ENCODE data around the gene TNFRSF18.
"Not testable (repeated sequence)": the region's sequence is repeated elsewhere in the genome, so short reads cannot be mapped to it uniquely, and the experiment has no call there.

Gene TNFRSF18

DNA sequence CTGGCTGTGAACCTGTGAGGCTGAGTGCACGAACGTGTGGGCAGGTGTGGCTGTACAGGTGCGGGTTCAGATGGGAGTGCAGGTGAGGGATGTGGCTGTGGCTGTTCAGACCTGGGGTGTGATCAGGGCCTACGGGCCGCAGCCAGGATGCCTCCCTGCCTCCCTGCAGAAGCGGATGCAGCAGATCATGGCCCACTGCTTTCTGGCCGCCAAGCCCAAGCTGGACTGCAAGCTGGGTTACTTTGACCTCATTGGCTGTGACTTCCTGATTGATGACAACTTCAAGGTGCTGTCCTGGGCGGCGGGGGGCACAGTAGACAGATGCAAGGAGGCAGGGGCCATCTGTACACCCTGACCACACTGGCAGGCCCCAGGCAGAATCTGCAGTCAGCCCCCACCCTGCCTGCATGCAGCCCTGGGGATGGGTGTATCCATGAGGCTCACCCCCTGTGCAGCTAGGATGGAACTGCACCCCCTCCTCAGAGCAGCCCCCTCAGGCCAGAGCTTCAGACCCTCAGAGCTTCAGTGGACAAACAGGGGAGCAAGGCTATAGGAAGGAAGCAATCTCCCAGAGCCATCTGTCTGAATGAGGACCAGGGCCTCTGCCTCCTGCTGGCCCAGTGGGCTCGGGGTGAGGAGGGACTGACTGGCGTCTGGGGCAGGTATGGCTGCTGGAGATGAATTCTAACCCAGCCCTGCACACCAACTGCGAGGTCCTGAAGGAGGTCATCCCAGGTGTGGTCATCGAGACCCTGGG is 9.8 kb downstream of the TNFRSF18 start:
- no peak for DNase-seq

DNA sequence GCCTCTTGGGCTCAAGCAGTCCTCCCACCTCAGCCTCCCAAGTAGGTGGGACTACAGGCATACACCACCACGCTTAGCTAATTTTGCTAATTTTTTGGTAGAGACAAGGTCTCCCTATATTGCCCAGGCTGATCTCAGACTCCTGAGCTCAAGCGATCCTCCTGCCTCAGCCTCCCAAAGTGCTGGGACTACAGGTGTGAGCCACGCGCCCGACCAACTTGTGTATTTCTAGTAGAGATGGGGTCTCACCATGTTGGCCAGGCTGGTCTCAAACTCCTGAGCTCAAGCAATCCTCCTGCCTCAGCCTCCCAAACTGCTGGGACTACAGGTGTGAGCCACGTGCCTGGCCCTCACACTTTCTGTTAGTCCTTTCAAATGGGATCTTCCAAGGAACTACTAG is 10.7 kb downstream of the TNFRSF18 start:
- DNase-seq: not testable (repeated sequence)

DNA sequence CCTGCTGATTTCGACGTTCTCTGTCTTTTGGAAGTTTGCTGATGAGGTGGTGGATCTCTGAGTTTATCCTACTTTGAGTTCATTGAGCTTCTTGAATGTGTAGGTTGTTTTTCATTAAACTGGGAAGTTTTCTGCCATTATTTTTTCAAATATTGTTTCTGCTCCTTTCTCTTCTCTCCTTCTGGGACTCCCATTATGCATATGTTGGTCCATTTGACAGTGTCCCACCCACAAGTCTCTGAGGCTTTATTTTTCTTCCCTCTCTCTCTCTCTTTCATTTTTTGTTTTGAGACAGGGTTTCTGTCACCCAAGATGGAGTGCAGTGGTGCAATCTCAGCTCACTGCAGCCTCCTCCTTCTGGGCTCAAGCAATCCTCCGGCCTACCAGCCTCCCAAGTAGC is 11.7 kb downstream of the TNFRSF18 start:
- DNase-seq: no peak

DNA sequence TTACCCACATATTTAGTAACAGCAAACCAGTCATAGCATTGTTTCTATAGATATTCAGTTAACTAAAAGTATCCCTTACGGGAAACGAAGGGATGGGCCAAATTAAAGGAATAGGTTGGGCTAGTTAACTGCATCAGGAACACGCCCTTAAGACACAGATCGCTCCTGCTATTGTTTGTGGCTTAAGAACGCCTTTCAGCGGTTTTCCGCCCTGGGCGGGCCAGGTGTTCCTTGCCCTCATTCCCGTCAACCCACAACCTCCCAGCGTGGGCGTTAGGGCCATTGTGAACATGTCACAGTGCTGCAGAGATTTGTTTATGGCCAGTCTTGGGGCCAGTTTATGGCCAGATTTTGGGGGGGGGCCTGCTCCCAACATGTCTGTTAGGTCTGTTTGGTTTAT is 14.7 kb downstream of the TNFRSF18 start:
- no peak for DNase-seq

DNA sequence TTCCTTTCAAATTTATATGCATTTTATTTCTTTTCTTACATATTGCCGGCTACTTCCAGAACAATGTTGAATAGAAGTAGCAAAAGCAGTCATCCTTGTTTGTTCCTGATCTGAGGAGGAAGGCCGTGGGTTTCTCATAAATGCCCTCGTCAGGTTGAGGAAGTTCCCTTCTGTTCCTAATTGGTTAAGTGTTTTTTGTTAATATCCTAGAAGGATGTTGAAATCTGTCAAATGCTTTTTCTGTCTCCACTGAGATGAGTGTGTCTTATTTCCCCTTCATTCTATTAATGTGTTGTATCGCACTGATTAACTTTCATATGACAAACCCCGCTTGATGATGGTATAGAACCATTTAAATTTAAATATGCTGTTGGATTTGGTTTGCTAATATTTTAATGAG is 17.3 kb downstream of the TNFRSF18 start:
- no peak for DNase-seq

DNA sequence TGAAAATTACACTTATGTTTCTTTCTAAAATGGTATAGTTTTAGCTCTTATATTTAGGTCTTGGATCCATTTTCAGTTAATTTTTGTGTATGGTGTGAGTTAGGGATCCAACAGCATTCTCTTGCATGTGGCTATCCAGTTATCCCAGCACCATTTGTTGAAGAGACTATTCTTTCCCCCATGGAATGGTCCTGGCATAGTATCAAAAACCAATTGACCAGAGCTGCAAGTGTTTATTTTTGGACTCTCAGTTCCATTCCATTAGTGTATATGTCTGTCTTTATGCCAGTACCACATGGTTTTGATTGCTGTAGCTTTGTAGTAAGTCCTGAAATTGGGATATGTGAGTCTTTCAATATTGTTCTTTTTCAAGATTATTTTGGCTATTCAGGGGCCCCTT is 18.5 kb downstream of the TNFRSF18 start:
- no peak for DNase-seq

DNA sequence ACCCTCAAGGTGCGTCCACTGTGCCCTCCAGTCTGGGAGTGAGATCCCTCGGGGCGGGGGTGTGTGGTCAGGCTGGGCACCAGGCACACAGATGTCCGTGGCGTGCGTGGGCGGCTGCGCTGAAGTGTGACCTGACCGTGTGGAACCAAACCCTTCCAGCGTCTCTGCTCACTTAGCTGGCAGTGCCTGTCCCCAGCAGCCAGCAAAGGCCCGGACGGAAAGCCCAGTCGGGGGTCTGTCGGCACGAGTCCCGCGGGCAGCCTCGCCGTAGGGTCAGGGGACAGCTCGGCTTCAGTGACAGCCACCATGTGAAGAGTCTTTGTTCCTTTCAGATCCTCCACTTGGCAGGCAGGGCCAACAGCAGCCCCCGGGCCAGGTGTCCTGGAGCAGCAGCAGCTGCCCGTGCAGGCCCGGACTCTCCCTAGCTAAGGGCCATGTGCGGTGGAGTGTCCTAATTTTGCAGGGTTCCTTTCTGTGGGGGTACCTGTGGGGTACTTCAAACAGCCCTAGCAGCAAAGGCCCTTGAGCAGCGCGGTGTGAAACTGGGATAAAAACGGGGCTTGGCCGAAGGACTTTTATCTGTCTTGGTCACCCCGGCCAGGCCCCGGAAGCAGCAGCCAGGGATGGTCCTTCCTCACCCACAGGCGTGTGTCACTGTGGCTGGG is 21.2 kb downstream of the TNFRSF18 start:
- DNase-seq: no peak

DNA sequence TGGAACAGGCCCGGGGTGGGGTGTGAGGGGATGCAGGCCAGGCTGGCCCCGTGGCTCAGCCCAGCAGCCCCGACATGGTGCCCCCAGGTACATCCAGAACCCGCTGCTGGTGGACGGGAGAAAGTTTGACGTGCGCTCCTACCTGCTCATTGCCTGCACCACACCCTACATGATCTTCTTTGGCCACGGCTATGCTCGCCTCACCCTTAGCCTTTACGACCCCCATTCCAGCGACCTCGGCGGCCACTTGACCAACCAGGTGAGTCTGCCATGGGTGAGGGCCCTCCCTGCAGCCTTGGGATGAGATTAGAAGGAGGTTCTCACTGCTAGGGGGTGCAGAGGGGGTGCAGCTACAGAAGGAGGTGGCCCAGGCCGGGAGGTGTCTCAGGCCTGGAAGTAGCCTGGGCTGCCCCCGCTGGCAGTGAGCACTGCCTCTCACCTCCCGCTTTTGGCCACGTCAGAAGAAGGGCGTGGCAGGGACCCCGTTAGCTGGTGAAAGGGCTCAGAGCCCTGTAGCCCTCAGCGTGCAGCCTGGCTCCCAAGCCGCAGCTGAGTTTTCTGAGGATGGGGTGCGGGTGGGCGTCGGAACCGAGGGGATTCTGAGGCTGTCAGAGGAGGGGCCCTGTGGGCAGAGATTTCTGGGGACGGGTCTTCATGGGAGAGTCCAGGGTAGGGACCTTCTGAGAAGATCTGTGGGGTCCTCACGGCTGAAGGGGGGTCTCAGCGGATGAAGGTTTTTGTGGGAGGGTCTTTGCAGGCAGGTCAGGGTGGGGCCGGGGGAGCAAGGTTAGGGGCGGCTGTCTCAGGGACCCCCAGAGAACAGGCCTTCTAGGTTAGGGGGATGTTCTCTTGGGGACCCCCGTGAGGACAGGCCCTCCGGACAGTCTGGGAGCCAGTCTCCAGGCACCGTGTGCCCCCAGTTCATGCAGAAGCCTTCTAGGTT is 22.3 kb downstream of the TNFRSF18 start:
- no peak for DNase-seq

DNA sequence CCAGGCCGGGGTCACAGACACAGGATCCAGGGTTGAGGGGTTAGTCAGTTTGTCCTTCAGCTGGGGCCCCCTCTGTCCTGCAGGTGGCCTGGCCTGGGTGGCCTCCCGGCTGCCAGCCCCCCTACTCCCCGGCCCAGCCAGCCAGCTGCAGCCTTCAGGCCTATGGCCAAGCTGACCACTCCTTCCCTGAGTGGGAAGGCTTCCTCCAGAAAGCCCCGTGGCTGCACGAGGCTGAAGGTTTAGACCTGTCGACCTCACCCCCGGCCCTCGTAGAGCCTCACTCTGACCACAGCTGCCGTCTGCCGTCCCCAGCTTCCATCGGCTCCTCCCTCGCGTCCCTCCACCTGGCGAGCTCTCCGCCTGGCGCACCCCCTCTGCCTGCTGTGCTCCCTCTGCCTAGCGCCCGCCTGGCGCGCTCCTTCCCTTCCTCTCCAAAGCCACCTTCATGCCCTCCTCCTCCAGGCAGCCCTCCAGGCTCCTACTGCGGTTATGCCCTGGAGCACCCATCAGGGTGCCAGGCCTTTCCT is 23.1 kb downstream of the TNFRSF18 start:
- no peak for DNase-seq

DNA sequence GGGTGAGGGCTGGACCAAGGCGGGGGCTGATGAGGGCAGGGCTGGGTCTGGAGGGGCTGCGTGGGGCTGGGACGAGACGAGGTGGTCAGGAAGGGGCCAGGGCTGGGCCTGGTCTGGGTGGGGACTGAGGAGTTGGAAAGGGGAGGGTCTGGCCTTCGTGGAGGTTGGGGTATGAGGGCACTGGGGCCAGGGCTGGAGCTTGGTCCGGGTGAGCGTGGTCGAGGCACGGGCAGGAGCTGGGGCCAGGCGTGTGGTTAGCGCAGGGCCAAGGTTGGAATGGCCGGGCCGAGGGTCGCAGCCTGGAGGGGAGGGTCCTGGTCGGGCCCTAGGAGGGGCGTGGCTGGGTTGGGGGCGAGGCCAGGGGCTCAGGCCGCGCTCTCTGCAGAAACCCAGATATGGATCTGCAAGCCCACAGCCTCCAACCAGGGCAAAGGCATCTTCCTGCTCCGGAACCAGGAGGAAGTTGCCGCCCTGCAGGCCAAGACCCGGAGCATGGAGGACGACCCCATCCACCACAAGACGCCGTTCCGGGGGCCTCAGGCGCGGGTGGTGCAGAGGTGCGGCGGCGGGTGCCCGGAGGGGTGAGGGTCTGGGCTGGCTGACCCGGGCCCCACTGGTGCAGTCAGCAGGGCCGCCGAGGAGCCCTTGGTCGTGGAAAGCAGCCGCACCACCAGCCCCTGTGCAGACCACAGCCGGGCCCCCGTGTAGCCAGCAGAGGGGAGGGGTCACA is 23.7 kb downstream of the TNFRSF18 start:
- DNase-seq: no peak

DNA sequence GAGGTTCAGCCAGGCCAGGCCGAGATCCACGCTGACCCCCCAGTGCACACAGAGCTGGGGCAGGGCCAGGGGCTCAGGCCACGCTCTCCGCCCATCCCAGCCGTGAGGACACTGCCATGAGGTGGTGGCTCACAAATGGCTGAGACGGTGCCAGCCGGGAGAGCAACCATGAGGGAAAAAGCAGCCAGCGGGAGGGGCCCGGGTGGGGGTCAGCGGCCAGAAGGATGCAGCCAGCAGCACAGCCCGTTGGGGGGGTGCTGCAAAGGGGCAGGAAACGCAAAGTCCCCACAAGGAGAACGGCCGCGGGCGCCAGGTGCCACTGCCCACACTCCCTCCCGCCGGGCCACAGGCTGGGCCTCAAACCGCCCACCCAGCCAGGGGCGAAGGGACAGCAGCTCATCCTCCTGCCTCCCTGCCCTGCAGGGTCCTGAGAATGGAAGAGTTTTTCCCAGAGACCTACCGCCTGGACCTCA is 24.4 kb downstream of the TNFRSF18 start:
- no peak for DNase-seq

DNA sequence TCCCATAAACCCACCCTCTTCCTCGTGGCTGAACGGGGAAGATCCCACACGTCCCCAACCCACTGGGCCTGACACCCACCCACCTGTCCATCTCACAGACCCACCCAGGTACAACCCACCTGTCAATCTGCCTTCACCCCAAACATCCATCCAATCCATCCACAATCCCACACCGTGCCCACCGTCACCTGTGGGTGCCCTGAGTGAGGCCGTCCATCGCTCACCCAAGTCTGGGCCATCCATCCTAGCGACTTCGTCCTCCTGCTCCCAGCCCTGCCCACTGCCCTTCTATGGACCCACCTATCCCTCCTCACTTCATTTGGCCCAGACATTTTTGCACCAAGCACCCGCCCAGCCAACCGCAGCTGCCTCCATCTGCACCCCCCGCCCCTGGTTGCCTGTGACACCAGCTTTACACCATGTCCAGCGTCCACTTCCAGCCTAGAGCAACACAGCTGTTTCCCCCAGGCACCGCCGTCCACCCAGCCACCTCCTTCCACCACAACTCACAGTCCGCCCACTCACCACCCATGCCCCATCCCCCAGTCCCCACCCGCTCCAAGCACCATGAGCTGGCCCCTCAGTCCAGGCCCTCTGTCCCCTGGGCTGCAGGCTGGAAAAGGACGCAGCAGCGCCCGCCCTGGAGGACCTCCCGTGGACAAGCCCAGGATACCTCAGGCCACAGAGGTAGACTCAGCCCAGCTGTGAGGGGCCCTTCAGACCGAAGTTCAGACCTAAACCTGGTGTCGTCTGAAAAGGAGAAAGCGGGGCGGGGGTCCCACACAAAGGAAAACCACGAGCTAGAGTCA is 25.1 kb downstream of the TNFRSF18 start:
- DNase-seq: no peak

DNA sequence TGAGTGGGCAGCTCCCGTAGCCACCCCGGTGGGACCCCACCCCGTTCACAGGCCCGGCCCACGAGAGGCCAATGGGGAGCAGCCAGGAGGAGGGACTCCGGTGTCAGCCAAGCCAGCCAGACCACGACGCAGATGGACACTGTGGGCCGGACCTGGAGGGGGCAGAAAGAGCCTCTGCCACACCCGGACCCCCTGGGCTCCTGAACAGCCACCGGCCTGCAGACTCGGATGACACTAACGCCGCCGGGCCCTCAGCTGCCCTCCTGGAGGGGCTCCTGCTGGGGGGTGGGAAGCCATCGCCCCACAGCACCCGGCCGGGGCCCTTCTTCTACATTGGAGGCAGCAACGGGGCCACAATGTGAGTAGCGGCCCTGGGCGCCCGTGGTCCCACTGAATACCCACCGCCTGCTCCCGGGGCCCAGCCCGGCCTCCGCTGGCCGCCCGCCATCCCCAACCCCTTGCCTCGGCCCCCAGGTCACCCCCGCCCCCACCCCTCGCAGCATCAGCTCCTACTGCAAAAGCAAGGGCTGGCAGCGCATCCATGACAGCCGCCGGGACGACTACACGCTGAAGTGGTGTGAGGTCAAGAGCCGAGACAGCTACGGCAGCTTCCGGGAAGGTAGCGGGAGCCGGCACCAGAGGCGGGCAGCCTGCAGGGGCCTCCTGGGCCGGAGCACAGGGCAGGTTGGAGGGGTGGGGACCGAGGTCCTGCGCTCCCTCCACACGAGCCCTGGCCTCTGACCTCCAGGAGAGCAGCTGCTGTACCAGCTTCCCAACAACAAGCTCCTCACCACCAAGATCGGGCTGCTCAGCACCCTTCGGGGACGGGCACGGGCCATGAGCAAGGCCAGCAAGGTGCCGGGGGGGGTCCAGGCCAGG is 26.2 kb downstream of the TNFRSF18 start:
- DNase-seq: no peak

DNA sequence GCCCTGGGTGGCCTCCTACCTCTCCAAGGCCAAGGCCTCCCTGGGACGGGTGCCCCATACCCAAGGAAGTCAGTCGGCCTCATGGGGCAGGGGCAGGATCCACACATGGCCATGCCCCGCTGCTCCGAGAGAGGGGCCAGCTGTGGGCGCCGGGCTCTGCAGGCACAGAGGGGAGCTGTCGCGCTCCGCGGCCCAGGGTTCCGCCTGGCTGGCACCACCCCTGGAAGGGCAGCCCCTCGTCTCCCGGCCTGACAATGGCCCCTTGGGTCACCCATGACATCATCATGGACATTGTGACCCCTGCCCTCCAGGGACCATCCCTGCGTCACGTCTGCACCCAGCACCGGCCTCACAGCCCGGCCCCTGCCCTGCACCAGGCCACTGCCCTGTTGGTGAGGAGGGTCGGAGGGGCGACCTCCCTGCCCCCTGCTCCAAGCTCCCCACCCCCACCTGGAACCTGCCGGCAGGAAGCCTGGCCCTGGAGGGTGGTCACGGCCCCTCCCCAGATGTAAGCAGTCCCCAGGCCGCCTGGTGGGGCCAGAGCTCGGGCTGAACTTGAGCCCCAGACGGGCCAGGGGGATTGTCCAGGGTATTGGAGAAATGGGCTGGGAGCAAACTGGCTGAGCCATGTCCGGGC is 26.9 kb downstream of the TNFRSF18 start:
- no peak for DNase-seq

DNA sequence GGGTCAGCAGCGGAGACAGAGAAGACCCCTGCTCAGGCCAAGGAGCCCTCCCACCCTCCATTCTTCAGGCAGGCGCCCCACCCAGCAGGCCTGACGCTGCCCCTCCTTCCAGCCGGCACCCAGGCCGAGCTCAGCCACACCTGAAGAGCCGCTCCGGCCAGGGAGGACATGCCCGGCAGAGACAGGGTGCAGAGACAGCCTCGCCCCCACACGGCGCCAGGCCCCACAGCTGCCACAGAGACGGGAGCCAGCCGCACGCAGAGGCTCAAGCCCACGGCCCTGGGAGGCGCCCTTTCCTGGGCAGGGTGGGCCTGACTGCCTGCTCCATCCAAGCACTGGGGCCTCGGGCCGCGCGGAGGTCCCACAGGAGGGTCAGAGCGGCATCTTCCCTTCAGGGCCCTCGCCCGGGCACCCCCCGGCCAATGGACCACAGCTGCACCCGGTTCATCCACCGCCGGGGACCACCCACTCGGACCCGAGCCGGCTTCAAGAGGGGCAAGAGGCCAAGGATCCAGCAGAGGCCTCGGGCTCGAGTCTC is 27.5 kb downstream of the TNFRSF18 start:
- DNase-seq: no peak

DNA sequence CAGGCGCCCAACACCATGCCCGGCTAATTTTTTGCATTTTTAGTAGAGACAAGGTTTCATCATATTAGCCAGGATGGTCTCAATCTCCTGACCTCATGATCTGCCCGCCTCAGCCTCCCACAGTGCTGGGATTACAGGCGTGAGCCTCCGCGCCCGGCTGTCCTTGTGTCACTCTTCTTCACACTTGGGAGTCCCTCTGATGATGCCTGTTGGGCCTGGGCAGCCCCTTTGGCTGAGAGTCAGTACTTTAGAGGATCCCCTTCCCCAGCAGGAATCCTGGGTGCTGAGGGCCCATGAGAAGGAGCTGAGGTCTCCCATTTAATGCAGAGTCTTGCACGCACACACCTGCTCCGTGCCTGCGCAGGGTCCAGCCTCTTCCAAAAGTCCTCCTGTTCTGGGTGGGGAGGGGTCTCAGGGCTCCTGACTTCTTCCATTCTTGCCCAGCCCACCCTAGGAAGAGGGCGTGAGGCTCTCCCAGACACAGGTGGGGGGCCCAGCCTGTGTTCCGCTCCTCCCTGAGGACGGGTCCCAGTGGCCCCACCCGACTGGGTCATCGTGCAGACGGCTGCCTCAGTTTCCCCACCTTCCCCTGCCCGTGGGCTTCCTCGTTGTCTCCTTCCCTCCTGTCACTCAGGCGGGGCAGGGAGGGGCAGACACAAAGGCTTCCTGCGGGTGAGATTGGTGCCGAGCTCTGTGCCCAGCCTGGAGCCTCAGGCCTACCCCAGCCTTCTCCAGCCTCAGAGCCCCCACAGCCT is 28.8 kb downstream of the TNFRSF18 start:
- no peak for DNase-seq

DNA sequence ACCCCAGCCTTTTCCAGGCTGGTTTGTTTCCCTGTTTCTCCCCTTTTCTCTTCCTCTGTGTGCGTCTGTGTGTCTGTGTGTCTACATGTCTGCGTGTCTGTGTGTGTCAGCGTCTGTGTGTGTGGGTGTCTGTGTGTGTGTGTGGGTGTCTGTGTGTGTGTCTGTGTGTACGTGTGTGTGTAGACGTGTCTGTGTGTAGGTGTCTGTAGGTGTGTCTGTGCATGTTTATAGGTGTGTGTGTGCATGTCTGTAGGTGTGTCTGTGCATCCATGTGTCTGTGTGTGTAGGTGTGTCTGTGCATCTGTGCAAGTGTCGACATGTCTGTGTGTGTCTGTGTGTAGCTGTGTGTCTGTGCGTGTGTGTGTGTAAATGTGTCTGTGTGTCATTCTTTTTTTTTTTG is 29.5 kb downstream of the TNFRSF18 start:
- no peak for DNase-seq

DNA sequence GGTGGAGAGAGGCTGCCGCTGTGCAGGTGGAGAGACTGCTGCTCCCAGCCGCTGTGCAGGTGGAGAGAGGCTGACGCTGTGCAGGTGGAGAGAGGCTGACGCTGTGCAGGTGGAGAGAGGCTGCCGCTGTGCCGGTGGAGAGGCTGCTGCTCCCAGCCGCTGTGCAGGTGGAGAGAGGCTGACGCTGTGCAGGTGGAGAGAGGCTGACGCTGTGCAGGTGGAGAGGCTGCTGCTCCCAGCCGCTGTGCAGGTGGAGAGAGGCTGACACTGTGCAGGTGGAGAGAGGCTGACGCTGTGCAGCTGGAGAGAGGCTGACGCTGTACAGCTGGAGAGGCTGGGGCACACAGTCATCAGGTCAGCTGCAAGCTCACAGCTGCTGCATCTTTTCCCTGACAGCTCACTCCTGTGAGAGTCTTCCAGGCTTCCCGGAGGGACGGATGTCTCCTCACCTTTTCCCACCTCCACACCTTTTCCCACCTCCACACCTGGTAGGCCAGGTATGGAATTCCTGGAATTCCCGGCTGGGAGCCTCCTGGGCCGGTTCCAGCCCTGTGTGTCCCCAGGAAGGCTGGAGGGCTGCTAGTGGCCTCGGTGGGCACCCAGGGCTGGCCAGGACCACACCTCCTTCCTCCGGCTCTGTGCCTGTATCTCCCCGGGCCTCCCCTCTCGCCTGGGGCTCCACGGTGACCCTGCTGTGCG is 30.2 kb downstream of the TNFRSF18 start:
- not testable (repeated sequence) for DNase-seq
